Activated B cell treated with CpG ODN at 0.5 μM for 24 hours (primary cell): ENCODE results near the gene UROS. TPM values are rescaled to one million over a fixed set of nuclear protein-coding genes. Genes with fewer than 3 reads are reported as not detected.

Source experiments
- ATAC-seq: fragments of 200-7000 bp; cut with Tn5 transposase; one replicate; pipeline ENCODE4 v1.10.0; 2021; ENCODE audit warnings: low read depth, mild to moderate bottlenecking, moderate library complexity
- CTCF ChIA-PET: fragments of 350-600 bp; sonication (Branson Sonifier 250); formaldehyde crosslinking; loops from one replicate; lab custom pipeline; 2021; ENCODE audit warnings: antibody characterized with exemption; lab: Charles Lee
- POLR2A ChIA-PET: fragments of 350-600 bp; sonication (Branson Sonifier 250); formaldehyde crosslinking; loops from one replicate; lab custom pipeline; 2021; ENCODE audit warnings: antibody characterized with exemption; lab: Charles Lee
- DNase-seq: peaks from one replicate; pipeline ENCODE4 v3.0.0; 2022
- H3K27ac Mint-ChIP-seq: one replicate; pipeline ENCODE4 v1.8.0; 2020; ENCODE audit warnings: mixed read lengths
- H3K27me3 Mint-ChIP-seq: one replicate; pipeline ENCODE4 v1.8.0; 2021; ENCODE audit warnings: mixed read lengths
- H3K36me3 Mint-ChIP-seq: one replicate; pipeline ENCODE4 v1.8.0; 2021; ENCODE audit warnings: low read depth, mixed read lengths
- H3K4me1 Mint-ChIP-seq: one replicate; pipeline ENCODE4 v1.8.0; 2021; ENCODE audit warnings: mixed read lengths
- H3K4me3 Mint-ChIP-seq: one replicate; pipeline ENCODE4 v1.8.0; 2020; ENCODE audit warnings: mild to moderate bottlenecking, mixed read lengths
- H3K9me3 Mint-ChIP-seq: one replicate; pipeline ENCODE4 v1.8.0; 2020; ENCODE audit warnings: mixed read lengths
- CTCF ChIP-seq: fragments of 200-600 bp; IDR thresholded peaks from one replicate; pipeline ENCODE4 v1.8.0; 2022; ENCODE audit warnings: antibody characterized with exemption, mild to moderate bottlenecking
- intact Hi-C: fragments of 100-400 bp; cut with micrococcal nuclease; formaldehyde crosslinking; loops from one replicate; pipeline ENCODE4 v1.15.1; 2024
- total RNA-seq: library from RNA; stranded (reverse); gene quantifications from 2 replicates; pipeline ENCODE4 v1.2.3, GENCODE V29; 2022

The UROS gene
- total RNA-seq, 1 donor from 2014 or later, result 34.9 TPM

DNA sequence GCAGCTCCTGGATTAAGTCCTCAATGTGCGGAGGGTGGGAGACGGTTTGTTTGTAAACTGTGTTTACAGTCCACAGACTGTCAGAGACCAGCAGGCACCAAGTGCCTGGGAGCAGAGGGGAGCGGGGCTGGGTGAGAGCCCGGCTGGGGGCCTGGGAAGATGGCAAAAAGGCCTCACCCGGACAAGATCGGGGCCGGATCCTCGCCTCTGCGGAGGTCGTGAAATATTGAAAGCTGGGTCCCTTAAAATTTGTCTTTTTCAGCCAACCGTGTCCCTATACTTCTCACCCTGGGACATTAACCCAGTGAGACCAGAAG is 50.2 kb downstream of the UROS start:
- H3K9me3 Mint-ChIP-seq, result no peaks in the 10 kb centered on the region
- H3K4me1 Mint-ChIP-seq, result no peaks in the 10 kb centered on the region
- no peak for TF ChIP-seq CTCF
- no peak overlapping the region for H3K4me3 Mint-ChIP-seq
- intact Hi-C loops, result no loop called here
- ATAC-seq (no peak), DNase-seq (no peak)
- peaks cover 2% of the 10 kb centered on the region for H3K36me3 Mint-ChIP-seq
- ChIA-PET CTCF (no interaction called here), POLR2A (no interaction called here)
- H3K27ac Mint-ChIP-seq, result no peak overlapping the region
- peaks cover 3% of the 10 kb centered on the region for H3K27me3 Mint-ChIP-seq

GRCh38 chr10:125772112-125772863 is 50.8 kb downstream of the UROS start:
- H3K36me3 Mint-ChIP-seq, result peaks cover 5% of the 10 kb centered on the region
- DNase-seq (no peak), ATAC-seq (no peak)
- intact Hi-C loops, result no loop called here
- TF ChIP-seq CTCF, result no peak
- no peaks in the 10 kb centered on the region for H3K4me1 Mint-ChIP-seq
- peaks cover 3% of the 10 kb centered on the region for H3K27me3 Mint-ChIP-seq
- POLR2A ChIA-PET, result no interaction called here
- no peak overlapping the region for H3K4me3 Mint-ChIP-seq
- CTCF ChIA-PET, result no interaction called here
- no peaks in the 10 kb centered on the region for H3K9me3 Mint-ChIP-seq
- no peak overlapping the region for H3K27ac Mint-ChIP-seq

GRCh38 chr10:125770844-125771243 is 52.2 kb downstream of the UROS start:
- POLR2A ChIA-PET, result no interaction called here
- CTCF ChIA-PET, result no interaction called here

GRCh38 chr10:125769175-125769574 is 53.9 kb downstream of the UROS start:
- no peak overlapping the region for H3K27ac Mint-ChIP-seq
- ATAC-seq, result no peak
- H3K27me3 Mint-ChIP-seq, result no peaks in the 10 kb centered on the region
- peaks cover 35% of the 10 kb centered on the region for H3K36me3 Mint-ChIP-seq
- H3K4me1 Mint-ChIP-seq, result no peaks in the 10 kb centered on the region
- DNase-seq, result no peak
- no peaks in the 10 kb centered on the region for H3K9me3 Mint-ChIP-seq
- no peak overlapping the region for H3K4me3 Mint-ChIP-seq
- no peak for TF ChIP-seq CTCF
- ChIA-PET CTCF (no interaction called here), POLR2A (no interaction called here)
- intact Hi-C loops, result no loop called here

More at GRCh38 chr10:125770844-125771243, 52.2 kb downstream of the UROS start:
- DNase-seq (no peak), ATAC-seq (no peak)
- H3K27me3 Mint-ChIP-seq, result peaks cover 3% of the 10 kb centered on the region
- intact Hi-C loops, result no loop called here
- H3K4me3 Mint-ChIP-seq, result no peak overlapping the region
- TF ChIP-seq CTCF, result no peak
- no peaks in the 10 kb centered on the region for H3K4me1 Mint-ChIP-seq
- H3K9me3 Mint-ChIP-seq, result no peaks in the 10 kb centered on the region
- H3K27ac Mint-ChIP-seq, result no peak overlapping the region
- H3K36me3 Mint-ChIP-seq, result peaks cover 19% of the 10 kb centered on the region

DNA sequence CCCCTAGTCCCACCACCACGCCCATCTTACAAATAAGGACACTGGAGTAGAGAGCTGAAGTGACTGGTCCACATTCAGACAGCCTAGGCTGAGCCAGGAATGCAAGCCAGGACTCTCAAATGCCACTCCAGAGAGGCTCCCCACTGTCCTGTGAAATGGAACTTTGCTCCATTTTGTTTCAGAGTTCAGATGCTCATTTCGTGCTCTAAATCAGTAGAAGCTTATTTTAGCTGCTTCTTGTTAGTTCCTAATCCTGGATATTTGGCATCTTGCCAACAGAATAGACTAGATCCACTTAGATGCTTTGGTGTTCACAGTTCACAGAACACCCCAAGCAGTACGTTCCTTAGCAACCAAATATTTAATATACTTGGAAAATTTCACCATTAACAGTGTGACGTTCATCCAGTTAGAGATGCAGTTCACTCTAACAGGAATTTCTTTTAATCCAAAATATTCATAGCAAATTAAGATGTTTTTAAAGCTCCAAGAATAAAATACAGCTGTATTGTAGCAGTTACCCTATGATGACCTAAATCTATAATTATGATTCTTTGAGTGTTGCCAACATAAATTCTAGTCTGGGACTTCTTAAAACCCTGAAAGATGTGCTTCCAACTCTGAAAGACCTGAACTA is 54.7 kb downstream of the UROS start:
- CTCF ChIA-PET, result no interaction called here

More for the DNA sequence above, 54.7 kb downstream of the UROS start:
- Mint-ChIP-seq H3K9me3 (no peaks in the 10 kb centered on the region), H3K4me1 (no peaks in the 10 kb centered on the region), H3K27ac (no peak overlapping the region), H3K27me3 (no peaks in the 10 kb centered on the region), H3K36me3 (peaks cover 43% of the 10 kb centered on the region), H3K4me3 (no peak overlapping the region)
- POLR2A ChIA-PET, result no interaction called here
- no peak for TF ChIP-seq CTCF
- ATAC-seq, result no peak
- DNase-seq, result no peak
- intact Hi-C loops, result no loop called here
